GM19452 (cell line): ENCODE data around the gene ARL6.

ENCODE experiments used
- ATAC-seq: cut with Tn5 transposase; IDR thresholded peaks from one replicate; pipeline ENCODE4 v1.9.1; 2021; ENCODE audit not compliant: unreplicated experiment

The ARL6 gene

GRCh38 chr3:97764407-97765238 lies at the start of gene ARL6:
Gene ARL6 (plus strand): TSS chr3:97764758. CDS start chr3:97768108, 3,350 bp downstream.
- ATAC-seq = peak; percentile 96

GRCh38 chr3:97719156-97719821 lies 45.3 kb upstream of the ARL6 start:
- peak; percentile 93 for ATAC-seq

- ATAC-seq = no peak
Observed at GRCh38 chr3:97720417-97720816, 44.1 kb upstream of the ARL6 start.

GRCh38 chr3:97721446-97721845 lies 43.1 kb upstream of the ARL6 start:
- no peak for ATAC-seq

GRCh38 chr3:97736928-97737327 lies 27.6 kb upstream of the ARL6 start:
- ATAC-seq = no peak

- no peak for ATAC-seq
Observed at GRCh38 chr3:97738761-97739160, 25.8 kb upstream of the ARL6 start.

- no peak for ATAC-seq
Observed at GRCh38 chr3:97742036-97742435, 22.5 kb upstream of the ARL6 start.

- no peak for ATAC-seq
Observed at GRCh38 chr3:97744289-97744688, 20.3 kb upstream of the ARL6 start.

GRCh38 chr3:97763586-97764406 lies 762 bp upstream of the ARL6 start:
- ATAC-seq = peak; percentile 40

- no peak for ATAC-seq
Observed at GRCh38 chr3:97765336-97765735, 778 bp downstream of the ARL6 start.

- no peak for ATAC-seq
Observed at GRCh38 chr3:97772926-97773325, 8.4 kb downstream of the ARL6 start.

GRCh38 chr3:97778152-97778551 lies 13.6 kb downstream of the ARL6 start:
- ATAC-seq = no peak

- no peak for ATAC-seq
Observed at GRCh38 chr3:97793420-97794019, 29.0 kb downstream of the ARL6 start.

- ATAC-seq = no peak
Observed at GRCh38 chr3:97795951-97796350, 31.4 kb downstream of the ARL6 start.

- ATAC-seq = no peak
Observed at GRCh38 chr3:97804471-97804870, 39.9 kb downstream of the ARL6 start.

- no peak for ATAC-seq
Observed at GRCh38 chr3:97810779-97811390, 46.3 kb downstream of the ARL6 start.

GRCh38 chr3:97815149-97815917 lies 50.8 kb downstream of the ARL6 start:
- ATAC-seq = no peak

GRCh38 chr3:97816811-97817210 lies 52.3 kb downstream of the ARL6 start:
- ATAC-seq = no peak

- ATAC-seq = no peak
Observed at GRCh38 chr3:97817965-97818364, 53.4 kb downstream of the ARL6 start.

- ATAC-seq = no peak
Observed at GRCh38 chr3:97820780-97821179, 56.2 kb downstream of the ARL6 start.
